ENCODE results near the gene CDC42. TPM values are rescaled to one million over a fixed set of nuclear protein-coding genes. Genes with fewer than 3 reads are reported as not detected.

CDC42 gene
- total RNA-seq, 1 experiment from 2014 or later: 217 TPM

- ChIA-PET RAD21 (ENCODE audit: low non-redundant PET in 1 of 2, low total read pairs in 2 of 2, uncharacterized antibody in 2 of 2, unreplicated experiment in 2 of 2) (no interaction called here), CTCF (interaction anchor here (1.2 kb wide), 1 partner anchor 315 kb away, joined by 3 read pairs; no protein-coding TSS in a partner anchor), POLR2A (no interaction called here)
- Histone ChIP-seq H3K9ac (ENCODE audit: low read length) (no peak overlapping the region), H3K9me2 (ENCODE audit: insufficient read depth) (no peaks in the 10 kb centered on the region), H3K4me2 (ENCODE audit: low read length) (no peak overlapping the region), H3K27me3 (ENCODE audit: insufficient read depth, low read length) (no peaks in the 10 kb centered on the region), H3K79me2 (ENCODE audit: insufficient read depth, low read length) (peaks cover 61% of the 10 kb centered on the region), H3K4me3 (replicated peaks in 1 of 2; ENCODE audit: low read depth in 1 of 2, low read length in 2 of 2) (no peak overlapping the region), H2AFZ (ENCODE audit: low read depth, low read length, poor library complexity, severe bottlenecking) (no peak overlapping the region), H3K4me1 (ENCODE audit: control insufficient read depth in 1 of 2, insufficient read depth in 2 of 2, low read length in 2 of 2) (no peaks in the 10 kb centered on the region), H4K20me1 (ENCODE audit: insufficient read depth) (peaks cover 19% of the 10 kb centered on the region), H3K36me3 (ENCODE audit: control insufficient read depth in 1 of 2, insufficient read depth in 2 of 2, low read length in 2 of 2) (peaks cover 0 to 11% of the 10 kb centered on the region in 2 experiments; a peak in 3 of 4 replicates), H3K9me3 (ENCODE audit: control insufficient read depth in 1 of 2, insufficient read depth in 1 of 2, low read depth in 1 of 2, low read length in 2 of 2) (no peaks in the 10 kb centered on the region), H3K27ac (ENCODE audit: low read depth, low read length) (no peak overlapping the region)
- intact Hi-C loops (cut with micrococcal nuclease): no loop called here
- BruUV-seq (replicated peaks): no TSS peak
- TF ChIP-seq SP1 (IDR thresholded peaks at IDR 0.05; ENCODE audit: low read depth) (no peak), POLR2AphosphoS5 (IDR thresholded peaks at IDR 0.05; ENCODE audit: low read depth, low read length) (no peak), CEBPB (IDR thresholded peaks at IDR 0.05; ENCODE audit: low read depth) (no peak), TCF7L2 (IDR thresholded peaks at IDR 0.05; ENCODE audit: borderline replicate concordance, extremely low read depth, insufficient read depth, insufficient read length) (no peak), ZFX (IDR thresholded peaks at IDR 0.05) (no peak), RAD21 (IDR thresholded peaks at IDR 0.05; ENCODE audit: low read depth) (no peak), ZNF274 (IDR thresholded peaks at IDR 0.05; ENCODE audit: low read depth, low read length) (no peak)
- no peak for DNase-seq (ENCODE audit: low read depth, low spot score)
- ATAC-seq: no peak
These were observed 48.7 kb downstream of the CDC42 start for GRCh38 chr1:22101199-22101598.

GRCh38 chr1:22101995-22102394 lies 49.5 kb downstream of the CDC42 start:
- Histone ChIP-seq H3K9me2 (ENCODE audit: insufficient read depth) (no peaks in the 10 kb centered on the region), H3K9ac (ENCODE audit: low read length) (no peak overlapping the region), H3K36me3 (ENCODE audit: control insufficient read depth in 1 of 2, insufficient read depth in 2 of 2, low read length in 2 of 2) (peaks cover 0 to 4% of the 10 kb centered on the region in 2 experiments; a peak in 2 of 4 replicates), H3K9me3 (ENCODE audit: control insufficient read depth in 1 of 2, insufficient read depth in 1 of 2, low read depth in 1 of 2, low read length in 2 of 2) (no peaks in the 10 kb centered on the region), H3K79me2 (ENCODE audit: insufficient read depth, low read length) (peaks cover 61% of the 10 kb centered on the region), H3K27me3 (ENCODE audit: insufficient read depth, low read length) (no peaks in the 10 kb centered on the region), H2AFZ (ENCODE audit: low read depth, low read length, poor library complexity, severe bottlenecking) (no peak overlapping the region), H3K4me2 (ENCODE audit: low read length) (no peak overlapping the region), H3K4me1 (ENCODE audit: control insufficient read depth in 1 of 2, insufficient read depth in 2 of 2, low read length in 2 of 2) (no peaks in the 10 kb centered on the region), H3K4me3 (replicated peaks in 1 of 2; ENCODE audit: low read depth in 1 of 2, low read length in 2 of 2) (no peak overlapping the region), H4K20me1 (ENCODE audit: insufficient read depth) (peaks cover 15% of the 10 kb centered on the region; the same call in 1 of the 2 replicates), H3K27ac (ENCODE audit: low read depth, low read length) (no peak overlapping the region)
- no TSS peak for BruUV-seq (replicated peaks)
- TF ChIP-seq MAX (IDR thresholded peaks at IDR 0.05) (no peak), POLR2AphosphoS5 (IDR thresholded peaks at IDR 0.05; ENCODE audit: low read depth, low read length) (no peak), ZNF274 (IDR thresholded peaks at IDR 0.05; ENCODE audit: low read depth, low read length) (no peak), REST (IDR thresholded peaks at IDR 0.05; ENCODE audit: low read depth) (no peak), YY1 (IDR thresholded peaks at IDR 0.05; ENCODE audit: extremely low read depth, insufficient replicate concordance, low read depth, low read length) (no peak), TCF7L2 (IDR thresholded peaks at IDR 0.05; ENCODE audit: borderline replicate concordance, extremely low read depth, insufficient read depth, insufficient read length) (no peak), SP1 (IDR thresholded peaks at IDR 0.05; ENCODE audit: low read depth) (no peak), CEBPB (IDR thresholded peaks at IDR 0.05; ENCODE audit: low read depth) (no peak)
- intact Hi-C loops (cut with micrococcal nuclease): no loop called here
- ATAC-seq: no peak
- ChIA-PET CTCF (interaction anchor here (1.2 kb wide), 1 partner anchor 314 kb away, joined by 3 read pairs; no protein-coding TSS in a partner anchor), POLR2A (no interaction called here), RAD21 (ENCODE audit: low non-redundant PET in 1 of 2, low total read pairs in 2 of 2, uncharacterized antibody in 2 of 2, unreplicated experiment in 2 of 2) (no interaction called here)
- no peak for DNase-seq (ENCODE audit: low read depth, low spot score)
